ENCODE data around the gene SLC26A4.

DNA sequence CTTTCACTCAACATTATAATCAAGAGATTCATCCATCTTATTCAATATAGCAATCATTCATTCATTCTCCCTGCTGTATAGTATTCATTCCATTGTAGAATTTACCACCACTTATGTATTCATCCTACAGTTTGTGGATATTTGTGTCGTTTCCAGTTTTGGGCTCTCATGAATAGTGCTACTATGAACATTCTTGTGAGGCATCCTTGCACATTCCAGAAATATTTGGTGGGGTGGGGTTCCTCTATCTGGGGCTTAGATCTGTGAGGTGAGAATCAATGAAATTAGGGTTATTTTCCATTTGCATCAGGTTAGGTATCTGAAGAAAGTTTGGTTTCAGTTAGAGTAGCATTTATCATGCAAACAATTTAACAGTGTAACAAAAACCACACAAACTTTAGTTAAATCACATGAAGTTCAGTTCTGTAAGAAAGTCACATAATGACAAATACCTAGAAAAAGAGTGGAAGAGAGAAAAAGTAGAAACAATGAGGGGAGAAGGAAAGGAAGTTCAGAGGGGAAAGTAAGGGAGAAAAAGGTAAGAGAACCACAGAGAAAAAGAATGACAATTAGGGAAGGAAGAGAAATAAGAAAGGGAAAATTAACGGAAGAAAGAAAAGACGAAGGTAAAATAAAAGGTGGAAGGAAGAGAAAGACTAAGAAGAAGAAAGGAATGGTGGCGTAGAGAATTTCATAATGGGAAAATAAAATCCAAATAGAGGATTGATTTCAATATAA, 58.0 kb downstream of the SLC26A4 start:
- TF ChIP-seq, protein P1, sequence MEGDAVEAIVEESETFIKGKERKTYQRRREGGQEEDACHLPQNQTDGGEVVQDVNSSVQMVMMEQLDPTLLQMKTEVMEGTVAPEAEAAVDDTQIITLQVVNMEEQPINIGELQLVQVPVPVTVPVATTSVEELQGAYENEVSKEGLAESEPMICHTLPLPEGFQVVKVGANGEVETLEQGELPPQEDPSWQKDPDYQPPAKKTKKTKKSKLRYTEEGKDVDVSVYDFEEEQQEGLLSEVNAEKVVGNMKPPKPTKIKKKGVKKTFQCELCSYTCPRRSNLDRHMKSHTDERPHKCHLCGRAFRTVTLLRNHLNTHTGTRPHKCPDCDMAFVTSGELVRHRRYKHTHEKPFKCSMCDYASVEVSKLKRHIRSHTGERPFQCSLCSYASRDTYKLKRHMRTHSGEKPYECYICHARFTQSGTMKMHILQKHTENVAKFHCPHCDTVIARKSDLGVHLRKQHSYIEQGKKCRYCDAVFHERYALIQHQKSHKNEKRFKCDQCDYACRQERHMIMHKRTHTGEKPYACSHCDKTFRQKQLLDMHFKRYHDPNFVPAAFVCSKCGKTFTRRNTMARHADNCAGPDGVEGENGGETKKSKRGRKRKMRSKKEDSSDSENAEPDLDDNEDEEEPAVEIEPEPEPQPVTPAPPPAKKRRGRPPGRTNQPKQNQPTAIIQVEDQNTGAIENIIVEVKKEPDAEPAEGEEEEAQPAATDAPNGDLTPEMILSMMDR (IDR thresholded peaks at IDR 0.05): no peak
- no peak for TF ChIP-seq EP300 (IDR thresholded peaks at IDR 0.05)

Measured in tibial nerve (tissue), 4 donors.